H1 (cell line): Measurements from ENCODE around the gene CCDC88C. TPM values are rescaled to one million over a fixed set of nuclear protein-coding genes. Genes with fewer than 3 reads are reported as not detected.

Experiments
- CTCF ChIA-PET: fragments of 300-600 bp; sonication (Branson Sonifier 250); formaldehyde crosslinking; loops from one replicate; lab custom pipeline; 2021; ENCODE audit not compliant: partially characterized antibody; lab: Charles Lee
- POLR2A ChIA-PET: fragments of 300-600 bp; sonication (Branson Sonifier 250); formaldehyde crosslinking; loops from one replicate; lab custom pipeline; 2021; ENCODE audit warnings: inconsistent platforms; ENCODE audit not compliant: partially characterized antibody; lab: Charles Lee
- DNase-seq, 2 experiments: peaks; one replicate each; pipeline versions ENCODE4 v3.0.0 to v3.0.0-alpha.2; 2010 to 2022; ENCODE audit warnings: low spot score in 2 of 2, low read depth in 1 of 2, mixed read lengths in 1 of 2
- FAIRE-seq: peaks from 2 replicates; lab custom pipeline; 2011; peaks lifted over from hg19 to GRCh38; lab: Jason Lieb, UNC
- H2AFZ ChIP-seq: 2 replicates; pipeline ENCODE4 v1.8.1; 2012; ENCODE audit warnings: low read length, inconsistent platforms
- H2AK5ac ChIP-seq: 2 replicates; pipeline ENCODE4 v1.6.1; 2013; ENCODE audit warnings: low read depth, low read length
- H2BK120ac ChIP-seq: replicated peaks from 2 replicates; pipeline ENCODE3; 2013; ENCODE audit warnings: low read depth, low read length, inconsistent platforms
- H2BK12ac ChIP-seq: 2 replicates; pipeline ENCODE4 v1.6.1; 2013; ENCODE audit warnings: low read depth, low read length
- H2BK15ac ChIP-seq: 2 replicates; pipeline ENCODE4 v1.6.1; 2013; ENCODE audit warnings: low read length
- H2BK20ac ChIP-seq: 2 replicates; pipeline ENCODE4 v1.6.1; 2013; ENCODE audit warnings: low read length
- H2BK5ac ChIP-seq: 2 replicates; pipeline ENCODE4 v1.6.1; 2013; ENCODE audit warnings: low read depth, low read length
- H3K14ac ChIP-seq: 2 replicates; pipeline ENCODE4 v1.6.1; 2013; ENCODE audit warnings: inconsistent platforms; ENCODE audit not compliant: insufficient read length
- H3K18ac ChIP-seq: 2 replicates; pipeline ENCODE4 v1.6.1; 2013; ENCODE audit warnings: low read length; ENCODE audit errors: extremely low read depth
- H3K23ac ChIP-seq: 2 replicates; pipeline ENCODE4 v1.6.1; 2013; ENCODE audit warnings: inconsistent platforms; ENCODE audit not compliant: insufficient read length
- H3K23me2 ChIP-seq: 2 replicates; pipeline ENCODE4 v1.6.1; 2013; ENCODE audit warnings: low read depth, low read length
- H3K27ac ChIP-seq: 2 replicates; pipeline ENCODE4 v1.6.1; 2011; ENCODE audit warnings: low read depth, low read length, inconsistent platforms
- H3K27me3 ChIP-seq, 4 experiments: replicated peaks in 1 of 4; 1 replicate in 1 of 4; 2 replicates in 3 of 4; pipeline versions ENCODE4 v1.6.1 to v1.8.1; 2011 to 2013; ENCODE audit warnings: low read length in 3 of 4, mild to moderate bottlenecking in 3 of 4, inconsistent platforms in 2 of 4, mixed read lengths in 2 of 4, moderate library complexity in 1 of 4; ENCODE audit not compliant: control insufficient read depth in 3 of 4, insufficient read depth in 3 of 4; ENCODE audit errors: extremely low read depth in 1 of 4
- H3K36me3 ChIP-seq, 4 experiments: 2 replicates each; pipeline versions ENCODE4 v1.6.1 to v1.8.1; 2011 to 2013; ENCODE audit warnings: mild to moderate bottlenecking in 4 of 4, low read length in 3 of 4, moderate library complexity in 2 of 4, control low read depth in 1 of 4, inconsistent platforms in 1 of 4; ENCODE audit not compliant: insufficient read depth in 4 of 4, control insufficient read depth in 2 of 4
- H3K4ac ChIP-seq: replicated peaks from 2 replicates; pipeline ENCODE3; 2013; ENCODE audit warnings: low read length, low read depth, mixed read lengths, inconsistent platforms; ENCODE audit not compliant: insufficient read length
- H3K4me1 ChIP-seq, 4 experiments: replicated peaks in 1 of 4; 1 replicate in 1 of 4; 2 replicates in 3 of 4; pipeline versions ENCODE4 v1.6.1 to v1.8.1; 2011 to 2013; ENCODE audit warnings: low read length in 3 of 4, inconsistent platforms in 2 of 4, mixed read lengths in 1 of 4; ENCODE audit not compliant: insufficient read depth in 4 of 4, control insufficient read depth in 3 of 4
- H3K4me2 ChIP-seq, 2 experiments: 2 replicates each; pipeline versions ENCODE4 v1.6.1 to v1.8.1; 2011 to 2013; ENCODE audit warnings: low read depth in 2 of 2, low read length in 2 of 2, control low read depth in 1 of 2, inconsistent platforms in 1 of 2, mild to moderate bottlenecking in 1 of 2; ENCODE audit not compliant: insufficient read depth in 1 of 2
- H3K4me3 ChIP-seq, 4 experiments: fragments of 200-600, 300-600 bp in 1 of 4; sonication (generic), shearing (Covaris generic), sonication (Bioruptor Twin) in 1 of 4; 2 replicates each; pipeline versions ENCODE4 v1.5.1 to v1.8.1; 2011 to 2016; ENCODE audit warnings: low read length in 4 of 4, low read depth in 3 of 4, control low read depth in 2 of 4, inconsistent platforms in 2 of 4, mild to moderate bottlenecking in 2 of 4, mixed read lengths in 1 of 4, moderate library complexity in 1 of 4; ENCODE audit not compliant: insufficient read depth in 2 of 4; ENCODE audit errors: extremely low read depth in 1 of 4
- H3K56ac ChIP-seq: replicated peaks from 2 replicates; pipeline ENCODE3; 2013; ENCODE audit warnings: low read depth, mild to moderate bottlenecking, mixed read lengths, low read length, inconsistent platforms; ENCODE audit not compliant: insufficient read length
- H3K79me1 ChIP-seq: 2 replicates; pipeline ENCODE4 v1.6.1; 2013; ENCODE audit warnings: low read depth, low read length, control low read depth
- H3K79me2 ChIP-seq, 2 experiments: 2 replicates each; pipeline versions ENCODE4 v1.6.1 to v1.8.1; 2012 to 2013; ENCODE audit warnings: low read length in 2 of 2, mild to moderate bottlenecking in 2 of 2, inconsistent platforms in 1 of 2; ENCODE audit not compliant: insufficient read depth in 2 of 2, control insufficient read depth in 1 of 2
- H3K9ac ChIP-seq, 4 experiments: replicated peaks in 1 of 4; 1 replicate in 1 of 4; 2 replicates in 3 of 4; pipeline versions ENCODE4 v1.6.1 to v1.8.1; 2011 to 2013; ENCODE audit warnings: low read depth in 3 of 4, low read length in 3 of 4, control low read depth in 2 of 4, mild to moderate bottlenecking in 2 of 4, moderate library complexity in 2 of 4, inconsistent platforms in 1 of 4; ENCODE audit errors: extremely low read depth in 1 of 4
- H3K9me3 ChIP-seq, 2 experiments: 2 replicates each; pipeline versions ENCODE4 v1.6.1 to v1.8.1; 2012 to 2013; ENCODE audit warnings: mild to moderate bottlenecking in 2 of 2, moderate library complexity in 2 of 2, control low read depth in 1 of 2, inconsistent platforms in 1 of 2, low read depth in 1 of 2, low read length in 1 of 2, mixed read lengths in 1 of 2; ENCODE audit not compliant: insufficient read depth in 2 of 2
- H4K20me1 ChIP-seq, 2 experiments: replicated peaks in 1 of 2; 2 replicates each; pipeline versions ENCODE3 to v1.8.1; 2011 to 2013; ENCODE audit warnings: inconsistent platforms in 2 of 2, low read length in 2 of 2, mild to moderate bottlenecking in 1 of 2; ENCODE audit not compliant: insufficient read depth in 2 of 2, control insufficient read depth in 1 of 2
- H4K5ac ChIP-seq: 2 replicates; pipeline ENCODE4 v1.6.1; 2013; ENCODE audit warnings: low read length, low read depth, mixed read lengths, inconsistent platforms; ENCODE audit not compliant: insufficient read length
- H4K8ac ChIP-seq: 2 replicates; pipeline ENCODE4 v1.8.0; 2013; ENCODE audit warnings: mild to moderate bottlenecking, moderate library complexity, low read length, inconsistent platforms; ENCODE audit not compliant: insufficient read depth; ENCODE audit errors: extremely low read depth
- H4K91ac ChIP-seq: replicated peaks from 2 replicates; pipeline ENCODE3; 2013; ENCODE audit warnings: low read length, mixed read lengths, inconsistent platforms; ENCODE audit not compliant: insufficient read length
- BACH1 ChIP-seq: IDR thresholded peaks from 2 replicates; pipeline ENCODE4 v1.6.1; 2012; ENCODE audit warnings: low read length, improper control_type of control experiment
- BCL11A ChIP-seq, 2 experiments: IDR thresholded peaks; one replicate each; pipeline ENCODE4 v1.6.1; 2011; ENCODE audit warnings: low read depth in 2 of 2, low read length in 2 of 2, mild to moderate bottlenecking in 2 of 2
- CHD1 ChIP-seq: IDR thresholded peaks from 2 replicates; pipeline ENCODE4 v1.6.1; 2012; ENCODE audit warnings: low read depth, low read length, improper control_type of control experiment
- JUN ChIP-seq: IDR thresholded peaks from 2 replicates; pipeline ENCODE4 v1.6.1; 2011; ENCODE audit warnings: low read depth, mild to moderate bottlenecking, improper control_type of control experiment, low read length
- MAFK ChIP-seq: IDR thresholded peaks from 2 replicates; pipeline ENCODE4 v1.6.1; 2012; ENCODE audit warnings: low read depth, mild to moderate bottlenecking, improper control_type of control experiment, low read length
- RAD21 ChIP-seq, 2 experiments: IDR thresholded peaks in 1 of 2; conservative IDR thresholded peaks in 1 of 2; 2 replicates each; pipeline ENCODE4 v1.6.1; 2011; ENCODE audit warnings: low read depth in 2 of 2, low read length in 2 of 2, improper control_type of control experiment in 1 of 2, inconsistent platforms in 1 of 2, mild to moderate bottlenecking in 1 of 2, moderate library complexity in 1 of 2
- TBP ChIP-seq: IDR thresholded peaks from 2 replicates; pipeline ENCODE4 v1.6.1; 2011; ENCODE audit warnings: low read depth, low read length, improper control_type of control experiment
- WGBS, 2 experiments: shearing (Covaris generic) in 1 of 2; methylation state at CpG; one replicate each; pipeline versions ENCODE4 v1.1.6 to v1.1.7; 2013 to 2015; ENCODE audit warnings: low lambda C conversion rate in 2 of 2, mixed read lengths in 2 of 2, inconsistent platforms in 1 of 2, low coverage in 1 of 2, missing lambda C conversion rate in 1 of 2; ENCODE audit not compliant: insufficient replicate concordance in 2 of 2, insufficient coverage in 1 of 2, insufficient read length in 1 of 2; ENCODE audit errors: extremely low coverage in 1 of 2, missing lambda C conversion rate in 1 of 2; 5-methylcytosine and 5-hydroxymethylcytosine counted together
- polyA plus RNA-seq, 7 experiments: library from polyadenylated mRNA; depleted of rRNA in 3 of 7; stranded (reverse) in 5 of 7; unstranded in 2 of 7; fragments of >200 nt in 5 of 7; fragments of 200-250 nt in 2 of 7; gene quantifications; 1 replicate in 5 of 7; 2 replicates in 1 of 7; 4 replicates in 1 of 7; pipeline versions ENCODE4 v1.2.1 to v1.2.3, GENCODE V29; 2011 to 2013; ENCODE audit warnings: missing spikeins in 2 of 7, mixed read lengths in 2 of 7
- total RNA-seq: library from RNA; stranded (reverse); fragmentation: NEBNext Ultra II Directional; extraction: Animal tissue kit (Norgen Biotek cat#: 25700); gene quantifications from 2 replicates; pipeline ENCODE4 v1.2.1, GENCODE V29; 2021

The CCDC88C gene
- total and polyA plus RNA-seq, 2 of the 8 experiments (the other 6 are each of a cell fraction or from before 2014, with no cell fraction given): 10.3 to 57.7 TPM

GRCh38 chr14:91294153-91294552 lies 123.5 kb downstream of the CCDC88C start:
- Histone ChIP-seq H4K91ac (no peak overlapping the region), H3K23me2 (no peaks in the 10 kb centered on the region), H4K20me1 (no peaks in the 10 kb centered on the region), H3K4ac (no peak overlapping the region), H3K4me2 (no peak overlapping the region), H3K14ac (no peak overlapping the region), H3K4me1 (no peaks in the 10 kb centered on the region), H3K9ac (no peak overlapping the region), H3K4me3 (no peak overlapping the region), H3K18ac (no peak overlapping the region), H3K27me3 (no peaks in the 10 kb centered on the region), H2BK12ac (no peak overlapping the region), H2BK20ac (no peak overlapping the region), H2BK15ac (no peak overlapping the region), H3K36me3 (peaks cover 20 to 59% (median 39%) of the 10 kb centered on the region in 4 experiments), H3K79me2 (no peaks in the 10 kb centered on the region), H3K79me1 (no peaks in the 10 kb centered on the region; the same call in 1 of the 2 replicates), H2BK5ac (no peak overlapping the region), H3K9me3 (no peaks in the 10 kb centered on the region), H3K23ac (no peak overlapping the region), H4K8ac (no peak overlapping the region), H2BK120ac (no peak overlapping the region), H2AK5ac (no peak overlapping the region), H4K5ac (no peak overlapping the region), H3K27ac (no peak overlapping the region), H2AFZ (no peak overlapping the region), H3K56ac (no peak overlapping the region)
- no peak for DNase-seq
- no peak for FAIRE-seq
- POLR2A ChIA-PET: no interaction called here
- CTCF ChIA-PET: interaction anchor here (1.4 kb wide), 2 partner anchors 61 to 127 kb away, joined by 3 to 5 read pairs; no protein-coding TSS in a partner anchor
- 92% methylated on average over 7 of the region's 7 CpGs; no CpG with 5 or more reads in 1 of the 2 experiments for WGBS, 2 experiments
- TF ChIP-seq MAFK (no peak), TBP (no peak), RAD21 (IDR thresholded peaks at IDR 0.05 in 1 of 2, conservative IDR thresholded peaks at IDR 0.05 in 1 of 2; ENCODE audit: low read depth in 2 of 2, low read length in 2 of 2) (no peak), BACH1 (no peak), BCL11A (IDR thresholded peaks at IDR 0.05; ENCODE audit: low read depth in 2 of 2, low read length in 2 of 2) (no peak), JUN (no peak), CHD1 (no peak)
